Inferior parietal cortex (tissue), 1 donor: ENCODE results near the gene FAM170B.

Source experiments
- DNase-seq: peaks from one replicate; pipeline ENCODE4 v3.0.0-alpha.2; 2016; ENCODE audit errors: extremely low spot score

Gene FAM170B

DNA sequence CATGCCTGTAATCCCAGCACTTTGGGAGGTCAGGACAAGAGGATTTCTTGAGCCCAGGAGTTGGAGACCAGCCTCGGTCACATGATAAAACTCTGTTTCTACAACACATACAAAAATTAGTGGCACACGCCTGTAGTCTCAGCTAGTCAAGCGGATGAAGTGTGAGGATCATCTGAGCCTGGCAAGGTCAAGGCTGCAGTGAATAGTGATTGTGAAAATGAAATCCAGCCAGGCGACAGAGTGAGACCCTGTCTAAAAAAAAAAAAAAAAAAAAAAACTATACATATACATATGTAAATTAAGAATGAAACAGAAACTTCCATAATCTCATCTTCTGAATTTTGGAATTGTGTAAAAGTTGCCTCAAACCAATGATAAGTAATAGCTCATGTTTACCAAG lies 18.2 kb upstream of the FAM170B start:
- DNase-seq, result no peak

- no peak for DNase-seq
These were observed 17.7 kb upstream of the FAM170B start for GRCh38 chr10:49151481-49151880.

DNA sequence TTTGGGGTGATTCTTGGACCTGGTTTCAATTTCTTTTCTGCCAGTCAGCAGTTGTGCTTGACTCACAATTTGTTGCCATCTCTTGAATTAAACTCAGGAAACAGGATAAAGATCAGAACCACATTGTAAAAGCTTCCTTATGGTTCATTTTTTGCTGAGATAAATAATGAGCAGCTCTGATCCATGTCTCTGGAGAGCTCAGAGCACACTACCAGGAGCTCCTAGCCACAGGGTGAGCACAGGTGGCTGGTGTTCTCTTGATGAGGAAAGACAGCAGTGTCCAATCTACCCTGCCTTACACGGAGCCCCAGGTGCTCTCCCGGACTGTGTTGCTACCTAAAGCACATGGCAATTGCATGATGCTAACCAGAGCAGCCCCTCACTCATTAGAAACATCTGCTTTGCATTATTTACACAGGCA lies 17.2 kb upstream of the FAM170B start:
- DNase-seq, result no peak

DNA sequence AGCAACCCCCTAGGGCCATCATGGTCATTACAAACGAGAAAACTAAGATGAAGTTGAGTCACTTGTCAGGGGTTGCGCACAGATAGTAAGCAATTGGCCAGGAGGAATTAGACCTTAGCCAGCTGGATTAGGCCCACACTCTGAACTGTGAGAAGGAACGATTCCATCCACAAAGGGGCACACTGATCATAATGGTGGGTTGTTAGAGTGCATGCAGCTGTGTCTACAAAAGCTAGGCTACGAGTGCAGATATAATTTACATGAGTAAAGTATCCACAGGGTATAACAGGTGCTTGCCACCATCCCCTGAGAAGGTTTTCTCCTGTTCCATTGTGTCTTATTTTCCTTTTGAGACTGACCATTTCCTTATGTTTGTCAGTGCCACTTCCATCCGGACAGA lies 16.6 kb upstream of the FAM170B start:
- no peak for DNase-seq

DNA sequence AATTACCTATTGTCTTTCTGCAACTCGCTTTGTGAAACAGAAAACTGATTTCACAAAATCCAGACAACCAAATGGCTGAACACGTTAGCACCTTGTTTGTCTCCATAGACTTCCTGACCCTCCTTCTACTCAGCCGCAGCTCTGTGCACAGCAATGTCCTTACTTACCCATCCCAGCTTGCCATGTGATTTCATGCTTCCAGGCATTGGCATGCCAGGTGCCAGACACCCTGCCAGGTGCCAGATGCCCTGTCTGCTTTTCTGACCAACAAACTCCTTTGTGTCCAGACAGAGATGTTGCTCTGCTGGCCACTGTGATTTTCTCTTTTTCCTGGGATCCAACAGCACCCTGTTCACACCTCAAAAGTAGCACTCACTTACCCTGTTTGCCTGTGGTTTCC lies 16.1 kb upstream of the FAM170B start:
- DNase-seq, result no peak

- no peak for DNase-seq
These were observed 10.4 kb upstream of the FAM170B start for GRCh38 chr10:49144058-49144720.

DNA sequence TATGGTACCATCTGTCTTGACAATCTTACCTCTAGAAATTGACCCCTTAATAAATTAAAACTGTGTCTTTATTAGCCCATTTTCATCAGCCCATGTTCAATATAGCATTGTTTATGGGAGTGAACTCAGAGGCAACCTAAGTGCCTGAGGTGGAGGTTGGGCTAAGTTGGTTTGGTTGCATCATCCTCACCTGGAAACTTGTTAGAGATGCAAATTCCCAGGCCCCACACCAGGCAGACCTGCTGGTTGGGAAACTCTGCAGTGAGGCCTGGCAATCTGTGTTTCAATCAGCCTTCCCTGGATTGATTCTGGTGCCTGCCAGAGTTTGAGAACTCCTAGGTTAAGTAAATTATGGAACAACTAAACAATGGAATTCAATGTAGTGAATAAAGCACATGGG lies 9.4 kb upstream of the FAM170B start:
- DNase-seq, result no peak

DNA sequence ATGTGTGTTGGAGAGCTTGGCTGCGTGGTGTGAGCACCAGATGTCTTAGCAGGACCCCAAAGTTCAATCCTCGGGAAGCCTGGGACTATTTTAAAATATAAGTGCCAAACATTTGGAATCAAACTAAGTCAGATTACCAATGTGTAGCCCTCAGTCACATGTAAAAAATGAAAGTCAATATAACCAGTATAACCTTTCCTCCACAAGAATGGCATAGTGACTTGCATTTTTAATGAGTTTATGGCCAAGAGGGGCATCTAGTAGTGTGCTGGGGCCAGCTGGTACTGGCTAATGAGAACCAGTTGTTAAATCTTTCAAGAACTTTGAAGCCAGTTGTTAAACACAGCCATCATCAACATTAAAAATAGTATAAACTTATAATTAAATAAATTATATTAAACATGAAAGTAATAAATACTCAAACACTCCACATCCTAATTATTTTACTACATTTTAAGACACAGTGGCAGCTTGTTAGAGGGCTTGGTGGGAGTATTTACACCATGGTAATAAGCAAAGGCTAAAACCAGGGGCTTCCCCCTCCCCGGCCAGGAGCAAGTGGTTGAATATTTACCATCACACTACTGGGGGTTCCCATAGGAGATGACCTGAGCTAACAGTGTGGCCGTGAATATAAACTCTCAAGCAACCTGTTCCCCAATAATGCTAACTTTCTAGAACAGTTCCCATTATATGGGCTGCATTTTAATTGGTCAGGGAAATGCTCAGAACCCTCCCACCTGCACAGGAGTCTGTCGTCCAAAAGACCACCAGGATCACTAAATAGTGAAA lies 7.9 kb upstream of the FAM170B start:
- no peak for DNase-seq

DNA sequence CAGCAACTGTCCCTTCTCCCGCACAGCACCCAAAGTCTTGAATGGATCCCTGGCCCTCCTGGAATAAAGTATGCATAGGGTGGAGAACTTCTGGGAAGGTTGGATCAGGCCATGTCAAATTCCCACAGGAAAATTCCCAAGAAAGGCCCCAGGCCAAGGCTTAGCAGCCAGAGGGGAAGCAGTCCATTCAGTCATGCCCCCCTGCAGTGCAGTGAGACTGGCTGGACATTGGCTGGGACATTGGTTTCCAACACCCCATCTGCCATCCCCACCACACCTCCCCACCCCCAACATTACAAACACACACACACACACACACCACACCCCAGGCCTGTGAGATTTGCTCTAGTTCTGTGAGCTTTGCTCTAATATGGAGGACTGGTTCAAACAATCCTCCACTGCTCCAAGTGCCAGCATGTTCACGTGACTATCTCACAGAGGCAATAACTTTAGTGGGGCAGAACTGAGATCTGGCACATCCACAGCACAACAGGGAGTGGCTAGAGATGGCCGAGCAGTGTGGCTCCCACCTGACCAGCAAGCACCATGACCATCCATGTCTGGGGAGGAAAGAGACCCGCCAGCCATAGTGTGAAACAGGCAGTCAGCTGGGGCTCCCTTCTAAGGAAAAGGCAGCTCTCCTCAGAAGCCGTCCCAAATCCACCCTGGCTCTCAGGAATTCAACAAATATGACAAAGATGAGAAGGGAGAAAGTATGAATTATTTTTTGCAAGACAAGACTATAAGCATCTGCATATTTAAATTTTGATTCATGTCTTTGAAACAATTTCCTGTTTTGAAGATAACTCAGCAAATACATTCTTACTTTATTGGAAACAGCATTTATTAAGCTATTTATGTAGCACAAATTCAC lies 6.7 kb upstream of the FAM170B start:
- no peak for DNase-seq

GRCh38 chr10:49139846-49140195 lies 6.0 kb upstream of the FAM170B start:
- DNase-seq, result no peak

DNA sequence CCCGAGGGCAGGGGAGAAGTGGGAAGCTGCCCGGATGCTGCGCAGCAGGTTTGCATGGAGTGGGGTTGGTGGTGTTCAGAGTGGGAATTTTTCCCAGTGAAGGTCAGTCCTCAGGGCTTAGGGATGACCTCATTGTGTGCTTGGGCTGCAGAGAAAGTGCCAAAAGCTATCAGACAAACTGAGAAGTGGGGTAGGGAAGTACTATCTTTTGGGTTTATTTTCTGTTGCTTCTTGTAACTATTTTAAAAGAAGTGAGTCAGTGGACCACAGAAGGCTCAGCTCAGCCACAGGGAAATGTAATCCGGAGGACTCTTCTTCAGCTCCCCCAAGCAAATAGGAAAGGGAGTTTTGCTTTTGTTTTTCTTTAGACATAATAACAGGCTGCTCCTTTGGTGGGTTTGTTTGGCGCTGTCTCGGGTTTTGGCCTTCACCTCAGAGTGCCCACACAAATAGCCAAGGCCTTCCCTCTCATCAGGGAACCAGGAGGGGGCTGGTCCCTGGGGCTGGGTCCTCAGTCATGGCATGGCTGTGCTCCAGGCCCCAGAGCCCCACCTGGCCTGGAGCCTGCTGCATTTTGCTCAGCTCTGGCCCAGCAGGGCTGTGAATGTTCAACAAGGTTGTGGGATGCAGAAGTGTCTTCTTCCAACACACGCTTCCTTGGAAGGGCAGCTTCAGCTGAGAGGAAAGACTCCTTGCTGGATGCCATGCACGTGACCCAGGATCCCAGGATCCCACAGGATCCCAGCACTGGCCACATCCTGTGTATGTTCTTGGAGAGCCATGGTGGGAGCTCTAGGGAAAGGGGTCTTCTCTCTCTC lies 5.4 kb upstream of the FAM170B start:
- no peak for DNase-seq

DNA sequence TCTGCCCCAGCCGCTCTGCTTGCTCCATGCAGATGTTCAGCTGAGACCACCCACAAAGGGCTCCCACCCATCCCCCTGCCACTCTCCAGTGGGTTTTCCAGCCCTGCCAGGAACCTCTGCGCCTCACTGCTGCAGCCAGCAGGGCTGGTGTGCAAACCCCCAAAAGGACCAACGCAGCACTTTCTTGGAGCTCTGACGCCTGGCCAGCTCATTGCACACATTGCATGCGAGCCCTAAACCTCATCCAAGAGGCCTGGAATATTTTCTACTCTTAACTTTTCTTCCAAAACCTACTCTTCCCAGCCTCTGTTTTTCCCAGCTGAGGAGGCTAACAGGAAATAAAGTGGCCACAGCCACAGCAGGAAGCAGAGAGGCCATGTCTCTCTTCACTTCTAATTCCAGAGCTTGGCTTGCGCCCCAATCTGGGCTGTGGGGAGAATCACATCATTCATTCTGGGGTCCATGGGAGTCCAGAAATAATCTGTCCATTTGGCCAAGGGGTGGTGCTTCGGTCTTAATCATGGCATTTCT lies 4.6 kb upstream of the FAM170B start:
- no peak for DNase-seq

- DNase-seq, result no peak
These were observed 2.7 kb upstream of the FAM170B start for GRCh38 chr10:49136525-49136924.

- no peak for DNase-seq
These were observed 1.9 kb upstream of the FAM170B start for GRCh38 chr10:49135575-49136313.

DNA sequence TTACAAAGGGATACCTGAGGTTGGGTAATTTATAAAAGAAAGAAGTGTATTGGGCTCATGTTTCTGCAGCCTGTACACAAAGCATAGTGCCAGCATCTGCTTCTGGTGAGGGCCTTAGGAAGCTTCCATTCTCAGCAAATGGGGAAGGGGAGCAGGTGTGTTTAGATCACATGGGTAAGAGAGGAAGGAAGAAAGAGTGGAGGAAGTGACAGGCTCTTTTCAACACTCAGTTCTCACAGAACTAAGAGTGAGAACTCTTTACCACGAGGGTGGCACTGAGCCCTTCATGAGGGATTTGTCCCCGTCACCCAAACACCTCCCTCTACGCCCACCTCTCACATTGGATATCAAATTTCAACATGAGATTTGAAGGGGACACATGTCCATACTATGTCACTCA lies 506 bp upstream of the FAM170B start:
- no peak for DNase-seq

DNA sequence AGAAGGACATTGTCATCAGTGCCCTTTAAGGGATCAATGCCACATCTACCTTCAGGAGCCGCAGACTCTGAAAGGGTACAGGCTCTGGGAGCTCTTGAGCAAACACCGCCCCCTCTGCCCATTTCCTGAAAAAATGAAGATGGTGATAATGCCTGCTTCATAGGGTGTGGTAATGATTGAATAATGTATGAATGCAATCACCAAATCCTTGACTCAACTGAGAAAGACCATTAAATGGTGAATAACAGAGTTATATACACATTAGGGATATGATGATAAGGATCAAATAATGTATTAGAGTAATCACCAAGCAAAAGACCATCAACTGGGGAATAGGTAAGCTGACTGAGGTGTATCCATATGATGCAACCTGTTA lies 1.5 kb downstream of the FAM170B start:
- DNase-seq, result no peak

- DNase-seq, result no peak
These were observed 2.1 kb downstream of the FAM170B start for GRCh38 chr10:49131507-49132361.

GRCh38 chr10:49129376-49129775 lies 4.4 kb downstream of the FAM170B start:
- DNase-seq, result no peak

- DNase-seq, result no peak
These were observed 5.0 kb downstream of the FAM170B start for GRCh38 chr10:49128854-49129253.
